Neuronal stem cell (in vitro differentiated cells): Measurements from ENCODE around the gene NCAPD2.

Experiments
- DNase-seq: peaks from one replicate; pipeline ENCODE4 v3.0.0-alpha.2; 2013; ENCODE audit warnings: low spot score
- H2AFZ ChIP-seq: one replicate; pipeline ENCODE4 v1.6.1; 2013; ENCODE audit warnings: mild to moderate bottlenecking, low read length, inconsistent platforms
- H2AK5ac ChIP-seq: 2 replicates; pipeline ENCODE4 v1.6.1; 2013; ENCODE audit warnings: low read depth, mild to moderate bottlenecking, inconsistent platforms, low read length, moderate library complexity, mixed read lengths
- H2BK120ac ChIP-seq: 2 replicates; pipeline ENCODE4 v1.6.1; 2013; ENCODE audit warnings: low read depth, mild to moderate bottlenecking, inconsistent platforms, low read length, moderate library complexity, mixed read lengths
- H2BK12ac ChIP-seq: one replicate; pipeline ENCODE4 v1.6.1; 2013; ENCODE audit warnings: low read length, inconsistent platforms
- H2BK15ac ChIP-seq: 2 replicates; pipeline ENCODE4 v1.6.1; 2013; ENCODE audit warnings: mild to moderate bottlenecking, low read length, inconsistent platforms, mixed read lengths
- H2BK5ac ChIP-seq: one replicate; pipeline ENCODE4 v1.6.1; 2013; ENCODE audit warnings: inconsistent platforms, mild to moderate bottlenecking, low read length, moderate library complexity
- H3K14ac ChIP-seq: one replicate; pipeline ENCODE4 v1.6.1; 2013; ENCODE audit warnings: low read length, inconsistent platforms
- H3K18ac ChIP-seq: 2 replicates; pipeline ENCODE4 v1.6.1; 2013; ENCODE audit warnings: low read length, inconsistent platforms
- H3K23ac ChIP-seq: 2 replicates; pipeline ENCODE4 v1.6.1; 2013; ENCODE audit warnings: low read depth, mild to moderate bottlenecking, mixed read lengths, low read length, inconsistent platforms; ENCODE audit not compliant: poor library complexity
- H3K27ac ChIP-seq: replicated peaks from 3 replicates; pipeline ENCODE4 v1.5.1; 2013; ENCODE audit warnings: low read length, inconsistent platforms
- H3K27me3 ChIP-seq, 3 experiments: 2 replicates each; pipeline ENCODE4 v1.6.1; 2013; ENCODE audit warnings: low read length in 3 of 3, mild to moderate bottlenecking in 2 of 3, inconsistent platforms in 1 of 3, low read depth in 1 of 3, mixed read lengths in 1 of 3, moderate library complexity in 1 of 3; ENCODE audit not compliant: control insufficient read depth in 3 of 3, insufficient read depth in 3 of 3
- H3K36me3 ChIP-seq, 2 donors: replicated peaks in 1 of 2; 2 replicates each; pipeline ENCODE4 v1.6.1; 2013; ENCODE audit warnings: low read length in 2 of 2; ENCODE audit not compliant: control insufficient read depth in 2 of 2, insufficient read depth in 2 of 2
- H3K4ac ChIP-seq: 2 replicates; pipeline ENCODE4 v1.6.1; 2013; ENCODE audit warnings: inconsistent platforms, mild to moderate bottlenecking, low read length, moderate library complexity
- H3K4me1 ChIP-seq, 2 donors: 1 replicate in 1 of 2; 2 replicates in 1 of 2; pipeline ENCODE4 v1.6.1; 2013; ENCODE audit warnings: low read length in 2 of 2, low read depth in 1 of 2; ENCODE audit not compliant: control insufficient read depth in 2 of 2, insufficient read depth in 1 of 2
- H3K4me2 ChIP-seq: one replicate; pipeline ENCODE4 v1.6.1; 2013; ENCODE audit warnings: mild to moderate bottlenecking, low read length, inconsistent platforms; ENCODE audit not compliant: insufficient read depth, poor library complexity, severe bottlenecking
- H3K4me3 ChIP-seq, 2 donors: 2 replicates each; pipeline ENCODE4 v1.5.1; 2013; ENCODE audit warnings: low read length in 2 of 2, mild to moderate bottlenecking in 2 of 2, inconsistent platforms in 1 of 2, moderate library complexity in 1 of 2
- H3K79me1 ChIP-seq: one replicate; pipeline ENCODE4 v1.6.1; 2013; ENCODE audit warnings: low read depth, mild to moderate bottlenecking, inconsistent platforms, low read length, moderate library complexity
- H3K9ac ChIP-seq: one replicate; pipeline ENCODE4 v1.6.1; 2013; ENCODE audit warnings: mild to moderate bottlenecking, low read depth, low read length, inconsistent platforms; ENCODE audit not compliant: poor library complexity
- H3K9me3 ChIP-seq, 2 donors: replicated peaks in 1 of 2; 2 replicates each; pipeline versions ENCODE3 to v1.6.1; 2013; ENCODE audit warnings: low read length in 2 of 2, mild to moderate bottlenecking in 2 of 2, inconsistent platforms in 1 of 2, low read depth in 1 of 2, mixed read lengths in 1 of 2, moderate library complexity in 1 of 2; ENCODE audit not compliant: control insufficient read depth in 2 of 2, insufficient read depth in 1 of 2
- H4K8ac ChIP-seq: one replicate; pipeline ENCODE4 v1.6.1; 2013; ENCODE audit warnings: low read depth, mild to moderate bottlenecking, inconsistent platforms, low read length, moderate library complexity
- H4K91ac ChIP-seq: one replicate; pipeline ENCODE4 v1.6.1; 2013; ENCODE audit warnings: low read length, low read depth, mild to moderate bottlenecking, inconsistent platforms; ENCODE audit not compliant: poor library complexity
- WGBS, 2 donors: extraction: QIAGEN DNeasy Blood & Tissue Kit; methylation state at CpG; one replicate each; pipeline ENCODE4 v1.1.7; 2013; ENCODE audit warnings: missing lambda C conversion rate in 2 of 2, mixed read lengths in 1 of 2; ENCODE audit not compliant: insufficient read length in 2 of 2, insufficient replicate concordance in 1 of 2; ENCODE audit errors: extremely low coverage in 2 of 2; 5-methylcytosine and 5-hydroxymethylcytosine counted together

Gene NCAPD2

DNA sequence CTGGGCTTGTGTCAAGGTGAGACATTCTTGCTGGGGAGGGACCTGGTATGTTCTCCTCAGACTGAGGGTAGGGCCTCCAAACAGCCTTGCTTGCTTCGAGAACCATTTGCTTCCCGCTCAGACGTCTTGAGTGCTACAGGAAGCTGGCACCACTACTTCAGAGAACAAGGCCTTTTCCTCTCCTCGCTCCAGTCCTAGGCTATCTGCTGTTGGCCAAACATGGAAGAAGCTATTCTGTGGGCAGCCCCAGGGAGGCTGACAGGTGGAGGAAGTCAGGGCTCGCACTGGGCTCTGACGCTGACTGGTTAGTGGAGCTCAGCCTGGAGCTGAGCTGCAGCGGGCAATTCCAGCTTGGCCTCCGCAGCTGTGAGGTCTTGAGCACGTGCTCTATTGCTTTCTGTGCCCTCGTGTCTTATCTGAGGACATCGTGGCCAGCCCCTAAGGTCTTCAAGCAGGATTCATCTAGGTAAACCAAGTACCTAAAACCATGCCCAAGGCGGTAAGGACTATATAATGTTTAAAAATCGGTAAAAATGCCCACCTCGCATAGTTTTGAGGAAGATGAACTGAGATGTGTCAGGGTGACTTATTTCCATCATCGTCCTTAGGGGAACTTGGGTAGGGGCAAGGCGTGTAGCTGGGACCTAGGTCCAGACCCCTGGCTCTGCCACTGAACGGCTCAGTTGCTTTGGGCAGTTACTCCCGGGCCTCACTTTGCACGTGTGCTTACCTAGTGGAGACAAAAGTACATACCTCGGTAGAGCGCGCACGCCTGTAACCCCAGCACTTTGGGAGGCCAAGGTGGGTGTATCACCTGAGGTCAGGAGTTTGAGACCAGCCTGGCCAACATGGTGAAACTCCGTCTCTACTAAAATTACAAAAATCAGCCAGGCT lies 44.8 kb downstream of the NCAPD2 start:
- Histone ChIP-seq H3K4me2 (no peak overlapping the region), H3K4me3 (peak overlapping the region in 1 of 2 donors; percentile 41), H3K4ac (no peak overlapping the region), H3K9ac (no peak overlapping the region), H3K18ac (no peak overlapping the region), H2BK5ac (no peak overlapping the region), H4K91ac (no peak overlapping the region), H4K8ac (no peak overlapping the region), H3K23ac (no peak overlapping the region), H3K27me3 (no peaks in the 10 kb centered on the region), H2AK5ac (no peak overlapping the region), H2AFZ (no peak overlapping the region), H3K27ac (peak overlapping the region; percentile 14), H3K36me3 (peaks cover 39 to 56% of the 10 kb centered on the region in 2 donors), H2BK15ac (no peak overlapping the region), H2BK12ac (no peak overlapping the region), H3K79me1 (peaks cover 11% of the 10 kb centered on the region), H3K9me3 (peaks cover 0 to 2% of the 10 kb centered on the region in 2 donors), H2BK120ac (no peak overlapping the region), H3K4me1 (peaks cover 17 to 33% of the 10 kb centered on the region in 2 donors), H3K14ac (no peak overlapping the region)
- WGBS, 2 donors, result no CpG with 5 or more reads among the region's 24 CpGs
- no peak for DNase-seq

DNA sequence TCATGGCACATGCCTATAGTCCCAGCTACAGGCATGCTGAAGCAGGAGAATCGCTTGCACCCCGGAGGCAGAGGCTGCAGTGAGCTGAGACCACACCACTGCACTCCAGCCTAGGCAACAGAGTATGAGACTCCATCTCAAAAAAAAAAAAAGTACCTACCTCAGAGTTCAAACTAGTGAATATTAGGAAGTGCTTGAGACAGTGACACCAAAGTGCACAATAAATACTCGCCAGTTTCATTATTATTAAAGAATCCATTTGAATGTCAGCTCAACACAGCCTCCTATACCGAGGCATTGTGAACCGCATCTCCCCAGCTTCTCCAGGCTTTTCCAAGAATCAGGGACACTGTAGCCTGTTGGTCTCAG lies 45.4 kb downstream of the NCAPD2 start:
- Histone ChIP-seq H2AFZ (no peak overlapping the region), H3K23ac (no peak overlapping the region), H3K79me1 (peaks cover 11% of the 10 kb centered on the region), H4K8ac (no peak overlapping the region), H2BK5ac (no peak overlapping the region), H3K4me1 (peaks cover 17 to 33% of the 10 kb centered on the region in 2 donors), H3K27me3 (no peaks in the 10 kb centered on the region), H3K4me3 (no peak overlapping the region), H2BK12ac (no peak overlapping the region), H2BK15ac (no peak overlapping the region), H3K4me2 (no peak overlapping the region), H3K27ac (no peak overlapping the region), H3K9ac (no peak overlapping the region), H3K18ac (no peak overlapping the region), H2BK120ac (no peak overlapping the region), H3K4ac (no peak overlapping the region), H2AK5ac (no peak overlapping the region), H3K14ac (no peak overlapping the region), H3K36me3 (peaks cover 41 to 61% of the 10 kb centered on the region in 2 donors), H4K91ac (no peak overlapping the region), H3K9me3 (peaks cover 0 to 2% of the 10 kb centered on the region in 2 donors)
- DNase-seq, result no peak
- no CpG with 5 or more reads among the region's 5 CpGs for WGBS, 2 donors

DNA sequence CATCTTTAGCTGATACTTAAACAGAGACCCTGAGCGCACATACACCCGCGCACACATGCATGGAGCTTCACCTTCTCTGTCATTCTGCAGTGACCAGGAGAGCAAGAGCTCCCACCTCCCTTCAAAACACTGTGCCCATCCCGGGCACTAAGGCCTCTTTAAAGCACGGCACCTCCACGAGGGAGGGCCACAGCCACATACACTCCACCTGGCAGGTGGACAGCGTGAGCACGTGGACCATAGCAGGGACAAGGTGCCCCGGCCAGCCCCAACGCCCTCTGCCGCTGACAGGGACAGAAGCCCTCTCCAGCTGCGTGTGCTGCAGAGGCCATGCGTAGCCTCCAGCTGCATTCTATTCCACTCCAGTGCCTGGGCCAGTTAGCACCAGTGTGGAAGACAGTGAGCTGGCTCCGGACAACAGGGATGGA lies 45.8 kb downstream of the NCAPD2 start:
- no peak overlapping the region for H2BK120ac ChIP-seq
- no peaks in the 10 kb centered on the region for H3K27me3 ChIP-seq
- H3K4me2 ChIP-seq, result no peak overlapping the region
- peak overlapping the region; percentile 70 for H3K9ac ChIP-seq
- H3K4ac ChIP-seq, result no peak overlapping the region
- H2BK5ac ChIP-seq, result no peak overlapping the region
- no peak overlapping the region for H3K18ac ChIP-seq
- peaks cover 43 to 65% of the 10 kb centered on the region in 2 donors for H3K36me3 ChIP-seq
- peaks cover 17 to 33% of the 10 kb centered on the region in 2 donors for H3K4me1 ChIP-seq
- H2AFZ ChIP-seq, result no peak overlapping the region
- H2BK15ac ChIP-seq, result peak overlapping the region; percentile 32
- peaks cover 0 to 2% of the 10 kb centered on the region in 2 donors for H3K9me3 ChIP-seq
- no peak overlapping the region for H3K4me3 ChIP-seq
- H3K27ac ChIP-seq, result peak overlapping the region; percentile 27
- no peak overlapping the region for H4K8ac ChIP-seq
- no peak for DNase-seq
- H3K23ac ChIP-seq, result peak overlapping the region; percentile 53
- peak overlapping the region; percentile 46 for H4K91ac ChIP-seq
- no peak overlapping the region for H3K14ac ChIP-seq
- peak overlapping the region; percentile 16 for H2BK12ac ChIP-seq
- no CpG with 5 or more reads among the region's 14 CpGs for WGBS, 2 donors
- peak overlapping the region; percentile 69 for H2AK5ac ChIP-seq
- peaks cover 8% of the 10 kb centered on the region for H3K79me1 ChIP-seq

DNA sequence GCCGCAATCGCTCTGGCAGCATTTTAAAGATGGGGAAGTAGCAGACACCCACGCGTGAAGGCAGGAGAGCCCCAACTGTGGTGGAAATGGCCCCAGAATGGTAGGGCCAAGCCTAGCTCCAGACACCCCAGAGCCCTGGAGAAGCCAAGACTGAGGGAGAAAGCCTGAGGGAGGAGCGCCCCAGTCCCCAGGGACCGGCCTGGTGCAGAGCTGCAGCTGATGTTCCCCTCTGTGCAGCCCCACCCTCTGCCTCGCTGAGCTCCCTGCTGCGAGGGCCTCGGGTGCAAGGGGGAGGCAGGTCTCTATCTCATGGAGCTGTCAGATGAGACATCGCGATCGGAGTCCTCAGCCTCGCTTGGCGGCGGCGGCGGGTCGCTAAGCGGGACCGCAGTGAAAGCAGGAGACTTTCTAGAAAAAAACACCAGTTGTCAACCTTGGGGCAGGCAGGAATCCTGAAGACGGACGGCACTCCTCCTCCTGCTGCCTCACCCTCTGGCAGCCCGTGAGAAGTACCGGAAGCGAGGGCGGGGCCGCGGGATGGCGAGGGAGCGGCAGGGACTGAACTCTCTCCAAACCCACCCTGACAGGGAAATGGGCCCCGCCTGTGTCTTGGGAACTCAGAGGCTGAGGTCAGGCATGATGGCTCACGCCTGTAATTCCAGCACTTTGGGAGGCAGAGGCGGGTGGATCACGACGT lies 46.4 kb downstream of the NCAPD2 start:
- Histone ChIP-seq H3K79me1 (peaks cover 7% of the 10 kb centered on the region), H2BK5ac (no peak overlapping the region), H3K9ac (no peak overlapping the region), H3K4ac (no peak overlapping the region), H3K27me3 (no peaks in the 10 kb centered on the region), H2AK5ac (peak overlapping the region; percentile 69), H3K9me3 (peaks cover 0 to 2% of the 10 kb centered on the region in 2 donors), H3K14ac (no peak overlapping the region), H4K91ac (peak overlapping the region; percentile 46), H2BK15ac (peak overlapping the region; percentile 32), H2AFZ (no peak overlapping the region), H3K27ac (peak overlapping the region; percentile 45), H3K4me1 (peaks cover 17 to 30% of the 10 kb centered on the region in 2 donors), H4K8ac (no peak overlapping the region), H3K4me2 (peak overlapping the region; percentile 31), H3K4me3 (no peak overlapping the region), H2BK12ac (no peak overlapping the region), H3K36me3 (peaks cover 42 to 66% of the 10 kb centered on the region in 2 donors), H3K23ac (peak overlapping the region; percentile 74), H2BK120ac (no peak overlapping the region), H3K18ac (no peak overlapping the region)
- WGBS, 2 donors, result no CpG with 5 or more reads among the region's 35 CpGs
- DNase-seq, result no peak
